Activated T-cell treated with anti-CD3 and anti-CD28 coated beads for 1 hour (primary cell): Measurements from ENCODE around the gene KLRC4.
"Not testable (repeated sequence)": the region's sequence is repeated elsewhere in the genome, so short reads cannot be mapped to it uniquely, and the experiment has no call there.

ENCODE experiments used
- DNase-seq: peaks from one replicate; pipeline ENCODE4 v3.0.0-alpha.2; 2020; ENCODE audit warnings: low read depth

The KLRC4 gene

DNA sequence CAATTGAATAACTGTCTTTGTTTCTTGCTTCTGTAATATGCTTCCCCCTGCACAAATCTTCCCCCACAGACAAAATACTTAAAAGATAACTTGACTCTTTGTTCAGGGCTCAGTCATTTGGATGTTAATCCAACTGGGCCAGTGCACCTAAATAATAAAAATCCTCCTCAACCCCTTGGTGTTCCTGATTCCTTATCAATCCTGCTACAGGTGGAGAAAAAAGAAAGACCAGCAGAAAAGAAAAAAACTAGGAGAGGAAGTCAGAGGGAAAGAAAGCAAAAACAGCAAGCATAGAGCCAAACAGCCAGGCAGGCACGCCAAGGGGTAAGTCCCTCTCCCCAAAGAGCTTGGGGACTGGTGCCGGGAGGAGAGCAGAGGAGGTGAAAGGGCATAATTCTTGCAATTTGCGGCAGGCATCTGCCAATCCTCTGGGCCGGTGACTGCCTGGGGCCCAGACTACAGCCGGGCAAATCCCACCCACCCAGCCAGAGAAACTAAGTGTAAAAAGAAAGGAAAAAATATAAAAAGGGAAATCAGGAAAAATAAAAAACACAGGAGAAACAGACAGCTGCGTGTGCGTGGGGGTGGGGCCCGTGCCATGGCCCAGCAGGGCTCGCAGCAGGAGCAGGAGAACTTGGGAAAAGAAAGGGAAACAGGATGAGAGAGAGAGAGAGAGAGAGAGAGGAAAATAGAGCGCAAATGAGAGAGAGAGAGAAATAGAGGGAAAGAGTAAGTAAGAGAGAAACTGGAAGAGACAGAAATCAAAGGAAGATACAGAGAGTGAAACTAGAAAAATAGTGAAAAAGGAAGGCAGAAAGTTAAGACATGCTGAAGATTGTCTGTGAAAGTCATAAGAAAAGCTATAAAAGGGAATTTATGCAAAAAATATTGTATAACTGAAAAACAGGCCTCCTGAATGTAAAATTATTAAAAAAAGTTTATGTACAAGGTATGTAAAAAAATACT, 41.1 kb downstream of the KLRC4 start:
- DNase-seq: no peak

DNA sequence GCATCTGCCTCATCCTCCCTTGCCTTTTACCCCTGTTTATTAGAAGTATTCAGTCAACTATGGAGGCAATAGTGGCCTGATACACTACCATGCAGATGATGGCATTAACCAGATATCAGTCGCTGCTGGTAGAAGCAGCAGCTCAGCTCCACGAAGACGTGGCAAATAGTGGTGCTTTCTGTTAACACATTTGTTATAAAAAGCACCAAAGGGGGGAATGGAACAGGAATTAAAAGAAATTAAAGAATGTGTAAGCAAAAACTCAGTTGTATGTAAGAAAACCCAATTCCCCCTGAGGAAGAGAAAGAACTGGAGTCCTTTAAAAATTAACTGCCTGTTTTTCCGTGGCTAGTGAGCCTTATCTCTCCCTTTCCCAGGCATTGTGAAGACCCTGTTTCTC, 41.8 kb downstream of the KLRC4 start:
- not testable (repeated sequence) for DNase-seq

GRCh38 chr12:10366875-10367274, 42.7 kb downstream of the KLRC4 start:
- DNase-seq: no peak

- DNase-seq: no peak
Observed at GRCh38 chr12:10365696-10366405, 43.7 kb downstream of the KLRC4 start.

- DNase-seq: peak; percentile 38
Observed at GRCh38 chr12:10364815-10365622, 44.5 kb downstream of the KLRC4 start.

DNA sequence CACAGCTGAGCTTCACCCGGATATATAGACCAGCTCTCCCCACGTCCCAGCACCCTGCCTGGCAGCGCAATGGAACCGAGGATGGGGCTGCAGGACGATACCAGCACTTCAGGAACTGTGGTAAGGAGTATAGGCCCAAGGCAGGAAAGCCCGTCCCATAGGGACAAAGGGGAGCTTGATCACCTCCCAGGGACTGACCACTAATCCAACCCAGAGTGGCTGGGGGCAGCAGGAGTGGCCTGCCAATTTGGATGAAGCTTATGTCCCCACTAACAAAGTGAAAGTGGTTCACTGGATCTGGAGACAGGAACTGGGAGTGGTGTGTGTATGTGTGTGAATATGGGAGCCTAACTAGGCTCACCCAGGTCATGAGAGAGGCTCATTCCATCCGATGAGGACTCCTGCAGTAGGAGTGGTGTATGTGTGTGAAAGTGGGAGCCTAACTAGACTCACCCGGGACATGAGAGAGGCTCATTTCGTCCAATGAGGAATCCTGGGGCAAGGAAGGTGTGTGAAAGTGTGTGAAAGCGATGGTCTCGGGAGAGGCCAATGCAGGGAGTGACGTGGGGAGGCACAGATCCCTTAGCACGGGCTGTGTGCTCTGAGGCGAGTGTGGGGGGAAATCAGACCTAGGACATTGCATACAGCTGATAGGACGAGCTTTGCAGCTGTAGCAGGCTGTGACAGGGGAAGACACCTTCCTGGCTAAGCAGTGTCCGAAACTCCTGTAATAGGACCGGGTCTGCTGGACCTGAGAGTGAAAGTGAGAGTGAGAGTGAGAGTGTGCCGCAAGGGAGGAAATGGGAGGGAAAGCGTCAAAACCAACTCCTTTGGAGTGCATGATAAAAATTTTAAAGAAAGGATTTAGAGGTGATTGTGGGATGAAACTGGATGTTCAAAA, 45.4 kb downstream of the KLRC4 start:
- DNase-seq: no peak

DNA sequence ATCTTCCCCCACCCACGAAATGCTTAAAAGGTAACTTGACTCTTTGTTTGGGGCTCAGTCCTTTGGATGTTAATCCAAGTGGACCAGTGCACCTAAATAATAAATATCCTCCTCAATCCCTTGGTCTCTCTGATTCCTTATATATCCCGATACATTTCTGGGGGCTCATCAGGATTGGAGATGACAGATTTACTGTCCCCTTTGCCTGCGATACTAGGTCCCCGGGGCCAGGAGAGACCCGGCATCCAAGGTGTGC, 46.0 kb downstream of the KLRC4 start:
- no peak for DNase-seq

- no peak for DNase-seq
Observed at GRCh38 chr12:10362828-10363657, 46.5 kb downstream of the KLRC4 start.

- no peak for DNase-seq
Observed at GRCh38 chr12:10362325-10362724, 47.2 kb downstream of the KLRC4 start.

DNA sequence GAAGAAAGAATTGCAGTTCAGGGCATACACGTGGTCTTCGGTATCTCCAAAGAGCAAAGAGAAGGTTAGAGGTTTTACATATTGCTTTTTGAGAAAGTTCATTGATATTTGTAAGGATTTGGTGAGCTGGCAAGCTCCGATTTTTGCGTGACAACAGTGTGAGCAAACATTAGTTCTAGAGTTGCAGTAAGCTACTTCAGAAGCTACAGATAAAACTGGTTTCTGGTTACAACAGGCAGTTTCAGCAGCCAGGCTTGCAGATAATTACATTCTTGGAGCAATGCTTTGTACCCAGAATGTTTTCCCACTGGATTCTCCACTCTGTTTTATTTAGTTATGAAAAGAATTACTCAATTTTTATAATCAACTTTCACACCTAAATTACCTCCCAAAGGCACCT, 47.9 kb downstream of the KLRC4 start:
- no peak for DNase-seq

DNA sequence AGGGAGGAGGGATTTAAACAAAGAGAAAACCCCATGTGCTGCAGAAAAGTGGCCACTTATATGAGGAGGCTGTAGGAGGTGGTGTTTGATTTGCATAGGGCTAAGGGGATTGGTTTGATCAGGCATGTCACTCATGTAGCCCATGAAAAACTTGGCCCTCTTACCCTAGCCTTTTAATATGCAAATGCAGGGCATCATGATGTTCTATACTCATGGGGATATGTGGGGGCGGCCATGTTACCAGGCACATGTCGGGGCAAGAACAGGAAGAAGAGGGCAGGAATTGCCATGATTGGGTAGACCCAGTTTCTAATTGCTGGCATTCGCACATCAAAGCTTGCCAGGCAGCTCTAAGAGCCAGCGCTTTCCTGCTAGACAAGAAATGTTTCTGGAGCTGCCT, 48.5 kb downstream of the KLRC4 start:
- DNase-seq: no peak

DNA sequence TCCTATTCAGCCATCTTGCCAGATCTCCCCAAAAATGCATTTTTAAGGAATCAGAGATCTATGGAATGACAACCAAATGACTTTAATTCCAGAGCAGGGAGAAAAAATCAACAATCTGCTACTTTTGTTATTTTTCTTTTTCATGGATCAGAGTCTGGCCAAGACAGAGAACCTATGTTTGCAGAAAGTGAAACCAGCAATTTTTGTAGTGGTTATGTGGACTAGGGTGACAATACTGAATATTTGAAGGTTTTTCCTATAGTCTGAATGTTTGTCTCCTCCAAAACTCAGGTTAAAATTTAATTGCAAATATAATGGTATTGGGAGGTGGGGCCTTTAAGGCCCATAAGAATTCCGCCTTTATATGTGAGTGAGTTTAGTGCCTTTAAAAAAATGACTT, 50.6 kb downstream of the KLRC4 start:
- DNase-seq: no peak

DNA sequence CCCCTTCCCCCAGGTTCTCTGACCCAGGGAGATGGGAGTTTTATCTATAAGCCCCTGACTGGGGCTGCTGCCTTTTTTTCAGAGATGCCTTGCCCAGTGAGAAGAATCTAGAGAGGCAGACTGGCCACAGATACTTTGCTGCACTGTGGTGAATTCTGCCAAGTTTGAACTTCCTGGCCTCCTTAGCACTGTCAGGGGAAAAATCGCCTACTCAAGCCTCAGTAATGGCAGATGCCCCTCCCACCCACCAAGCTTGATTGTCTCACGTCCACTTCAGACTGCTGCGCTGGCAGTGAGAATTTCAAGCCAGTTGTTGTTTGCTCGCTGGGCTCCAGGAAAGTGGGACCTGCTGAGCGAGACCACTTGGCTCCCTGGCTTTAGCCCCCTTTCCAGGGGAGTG, 51.4 kb downstream of the KLRC4 start:
- no peak for DNase-seq
